ENCODE measurements around the gene COL4A2. TPM values are rescaled to one million over a fixed set of nuclear protein-coding genes. Genes with fewer than 3 reads are reported as not detected.

COL4A2 gene
- total RNA-seq, result under 1 TPM in 1 of 5 experiments, not detected in 4; 0.05 TPM
- not detected for polyA plus RNA-seq
- 0.54 reads per million for total RNA-seq

- no peak for DNase-seq
- POLR2A ChIA-PET, result no interaction called here
These were observed at the start of gene COL4A2, which contains the start of gene COL4A1 for GRCh38 chr13:110306960-110307766. TSS of gene COL4A2 (plus strand) at chr13:110307284. CDS start at chr13:110307904, 620 bp downstream. TSS of gene COL4A1 (minus strand) at chr13:110307157. CDS start at chr13:110307027, 130 bp downstream.

GRCh38 chr13:110257408-110257807 lies 49.7 kb upstream of the COL4A2 start:
- Mint-ChIP-seq H3K36me3 (peaks cover 0 to 3% (median 0%) of the 10 kb centered on the region in 5 donors), H3K4me1 (peaks cover 0 to 7% (median 6%) of the 10 kb centered on the region in 7 donors), H3K27ac (no peak overlapping the region), H3K4me3 (no peak overlapping the region), H3K27me3 (peaks cover 8 to 34% (median 20%) of the 10 kb centered on the region in 5 donors), H3K9me3 (peaks cover 0 to 18% (median 4%) of the 10 kb centered on the region in 11 donors)
- no peak overlapping the region for H3K27ac ChIP-seq (ENCODE audit: low read depth, low read length)
- no peaks in the 10 kb centered on the region for H3K4me1 ChIP-seq (ENCODE audit: control insufficient read depth in 2 of 2, insufficient read depth in 2 of 2, low read length in 2 of 2)
- ATAC-seq, result no peak
- ChIA-PET POLR2A (no interaction called here), CTCF (no interaction called here)
- intact Hi-C loops (cut with micrococcal nuclease), result no loop called here
- H3K27me3 ChIP-seq (ENCODE audit: control insufficient read depth in 2 of 2, insufficient read depth in 2 of 2, low read length in 2 of 2), result no peaks in the 10 kb centered on the region
- no peak overlapping the region for H3K4me3 ChIP-seq (ENCODE audit: low read length)
- peaks cover 0 to 7% (median 0%) of the 10 kb centered on the region in 3 experiments for H3K9me3 ChIP-seq (ENCODE audit: control insufficient read depth in 2 of 3, low read length in 3 of 3)
- no peaks in the 10 kb centered on the region for H3K36me3 ChIP-seq (ENCODE audit: control insufficient read depth in 2 of 3, insufficient read depth in 3 of 3, low read length in 3 of 3)
- no peak for DNase-seq

More at GRCh38 chr13:110306960-110307766, at the start of gene COL4A2, which contains the start of gene COL4A1:
- CTCF ChIA-PET, result no interaction called here
- Mint-ChIP-seq H3K36me3 (no peaks in the 10 kb centered on the region), H3K4me3 (peak within 1 kb of the TSS in 2 of 10 donors; percentile 27 to 49), H3K4me1 (peaks cover 3 to 15% (median 11%) of the 10 kb centered on the region in 7 donors), H3K9me3 (peaks cover 0 to 2% (median 0%) of the 10 kb centered on the region in 11 donors), H3K27ac (no peak within 1 kb of the TSS), H3K27me3 (peaks cover 61 to 78% (median 71%) of the 10 kb centered on the region in 5 donors)
- intact Hi-C loops (cut with micrococcal nuclease), result no loop called here
- Histone ChIP-seq H3K27me3 (ENCODE audit: control insufficient read depth in 2 of 2, insufficient read depth in 2 of 2, low read length in 2 of 2) (no peaks in the 10 kb centered on the region), H3K36me3 (ENCODE audit: control insufficient read depth in 2 of 3, insufficient read depth in 3 of 3, low read length in 3 of 3) (no peaks in the 10 kb centered on the region), H3K9me3 (ENCODE audit: control insufficient read depth in 2 of 3, low read length in 3 of 3) (no peaks in the 10 kb centered on the region), H3K27ac (ENCODE audit: low read depth, low read length) (no peak within 1 kb of the TSS), H3K4me1 (ENCODE audit: control insufficient read depth in 2 of 2, insufficient read depth in 2 of 2, low read length in 2 of 2) (no peaks in the 10 kb centered on the region), H3K4me3 (ENCODE audit: low read length) (no peak within 1 kb of the TSS)
- ATAC-seq, result no peak

- DNase-seq (no peak), ATAC-seq (no peak)
- Mint-ChIP-seq H3K4me3 (no peak overlapping the region), H3K36me3 (peaks cover 0 to 3% (median 0%) of the 10 kb centered on the region in 5 donors), H3K27me3 (peaks cover 11 to 43% (median 28%) of the 10 kb centered on the region in 5 donors), H3K4me1 (peaks cover 0 to 7% (median 6%) of the 10 kb centered on the region in 7 donors), H3K27ac (no peak overlapping the region), H3K9me3 (peaks cover 0 to 18% (median 4%) of the 10 kb centered on the region in 11 donors)
- Histone ChIP-seq H3K9me3 (ENCODE audit: control insufficient read depth in 2 of 3, low read length in 3 of 3) (peaks cover 0 to 7% (median 0%) of the 10 kb centered on the region in 3 experiments), H3K36me3 (ENCODE audit: control insufficient read depth in 2 of 3, insufficient read depth in 3 of 3, low read length in 3 of 3) (no peaks in the 10 kb centered on the region), H3K4me3 (ENCODE audit: low read length) (no peak overlapping the region), H3K27ac (ENCODE audit: low read depth, low read length) (no peak overlapping the region), H3K27me3 (ENCODE audit: control insufficient read depth in 2 of 2, insufficient read depth in 2 of 2, low read length in 2 of 2) (no peaks in the 10 kb centered on the region), H3K4me1 (ENCODE audit: control insufficient read depth in 2 of 2, insufficient read depth in 2 of 2, low read length in 2 of 2) (no peaks in the 10 kb centered on the region)
- intact Hi-C loops (cut with micrococcal nuclease), result no loop called here
- ChIA-PET POLR2A (interaction anchor here (0.7 kb wide), 1 partner anchor 623 kb away, joined by 3 read pairs; no protein-coding TSS in a partner anchor), CTCF (interaction anchor here (1.1 kb wide), 1 partner anchor 8 kb away, joined by 3 read pairs; no protein-coding TSS in a partner anchor)
These were observed 48.0 kb upstream of the COL4A2 start for GRCh38 chr13:110258876-110259631.

GRCh38 chr13:110259651-110260050 lies 47.4 kb upstream of the COL4A2 start:
- Mint-ChIP-seq H3K27me3 (peaks cover 13 to 46% (median 30%) of the 10 kb centered on the region in 5 donors), H3K4me3 (no peak overlapping the region), H3K27ac (no peak overlapping the region), H3K4me1 (peaks cover 0 to 7% (median 6%) of the 10 kb centered on the region in 7 donors), H3K36me3 (peaks cover 0 to 3% (median 0%) of the 10 kb centered on the region in 5 donors), H3K9me3 (peaks cover 0 to 17% (median 4%) of the 10 kb centered on the region in 11 donors)
- Histone ChIP-seq H3K27me3 (ENCODE audit: control insufficient read depth in 2 of 2, insufficient read depth in 2 of 2, low read length in 2 of 2) (no peaks in the 10 kb centered on the region), H3K9me3 (ENCODE audit: control insufficient read depth in 2 of 3, low read length in 3 of 3) (peaks cover 0 to 7% (median 0%) of the 10 kb centered on the region in 3 experiments), H3K27ac (ENCODE audit: low read depth, low read length) (no peak overlapping the region), H3K4me3 (ENCODE audit: low read length) (no peak overlapping the region), H3K4me1 (ENCODE audit: control insufficient read depth in 2 of 2, insufficient read depth in 2 of 2, low read length in 2 of 2) (no peaks in the 10 kb centered on the region), H3K36me3 (ENCODE audit: control insufficient read depth in 2 of 3, insufficient read depth in 3 of 3, low read length in 3 of 3) (no peaks in the 10 kb centered on the region)
- no peak for DNase-seq
- CTCF ChIA-PET, result no interaction called here
- intact Hi-C loops (cut with micrococcal nuclease), result no loop called here
- ATAC-seq, result no peak
- POLR2A ChIA-PET, result no interaction called here

- CTCF ChIA-PET, result no interaction called here
- POLR2A ChIA-PET, result interaction anchor here (0.6 kb wide), 1 partner anchor 15 kb away, joined by 5 read pairs; no protein-coding TSS in a partner anchor
- Mint-ChIP-seq H3K4me1 (peaks cover 0 to 1% (median under 1%) of the 10 kb centered on the region in 7 donors), H3K4me3 (no peak overlapping the region), H3K9me3 (peaks cover 0 to 6% (median 0%) of the 10 kb centered on the region in 11 donors), H3K36me3 (peaks cover 0 to 3% (median 0%) of the 10 kb centered on the region in 5 donors), H3K27me3 (peaks cover 16 to 59% (median 36%) of the 10 kb centered on the region in 5 donors), H3K27ac (no peak overlapping the region)
- no peaks in the 10 kb centered on the region for H3K4me1 ChIP-seq (ENCODE audit: control insufficient read depth in 2 of 2, insufficient read depth in 2 of 2, low read length in 2 of 2)
- ATAC-seq, result no peak
- no peaks in the 10 kb centered on the region for H3K9me3 ChIP-seq (ENCODE audit: control insufficient read depth in 2 of 3, low read length in 3 of 3)
- DNase-seq, result no peak
- no peaks in the 10 kb centered on the region for H3K36me3 ChIP-seq (ENCODE audit: control insufficient read depth in 2 of 3, insufficient read depth in 3 of 3, low read length in 3 of 3)
- no peak overlapping the region for H3K4me3 ChIP-seq (ENCODE audit: low read length)
- intact Hi-C loops (cut with micrococcal nuclease), result no loop called here
- no peak overlapping the region for H3K27ac ChIP-seq (ENCODE audit: low read depth, low read length)
- no peaks in the 10 kb centered on the region for H3K27me3 ChIP-seq (ENCODE audit: control insufficient read depth in 2 of 2, insufficient read depth in 2 of 2, low read length in 2 of 2)
These were observed 45.7 kb upstream of the COL4A2 start for GRCh38 chr13:110261166-110262081.

GRCh38 chr13:110262082-110262436 lies 45.0 kb upstream of the COL4A2 start:
- H3K4me3 ChIP-seq (ENCODE audit: low read length), result no peak overlapping the region
- Mint-ChIP-seq H3K27me3 (peaks cover 16 to 59% (median 36%) of the 10 kb centered on the region in 5 donors), H3K4me3 (no peak overlapping the region), H3K4me1 (no peaks in the 10 kb centered on the region), H3K36me3 (peaks cover 0 to 3% (median 0%) of the 10 kb centered on the region in 5 donors), H3K27ac (no peak overlapping the region), H3K9me3 (peaks cover 0 to 6% (median 0%) of the 10 kb centered on the region in 11 donors)
- ChIA-PET POLR2A (no interaction called here), CTCF (no interaction called here)
- H3K27ac ChIP-seq (ENCODE audit: low read depth, low read length), result no peak overlapping the region
- no peaks in the 10 kb centered on the region for H3K4me1 ChIP-seq (ENCODE audit: control insufficient read depth in 2 of 2, insufficient read depth in 2 of 2, low read length in 2 of 2)
- H3K27me3 ChIP-seq (ENCODE audit: control insufficient read depth in 2 of 2, insufficient read depth in 2 of 2, low read length in 2 of 2), result no peaks in the 10 kb centered on the region
- no peaks in the 10 kb centered on the region for H3K36me3 ChIP-seq (ENCODE audit: control insufficient read depth in 2 of 3, insufficient read depth in 3 of 3, low read length in 3 of 3)
- intact Hi-C loops (cut with micrococcal nuclease), result no loop called here
- no peak for ATAC-seq
- DNase-seq, result no peak
- H3K9me3 ChIP-seq (ENCODE audit: control insufficient read depth in 2 of 3, low read length in 3 of 3), result no peaks in the 10 kb centered on the region
